HCT116 (cell line): ENCODE measurements around the gene PNMA6E. TPM values are rescaled to one million over a fixed set of nuclear protein-coding genes. Genes with fewer than 3 reads are reported as not detected.

ENCODE experiments used
- ATAC-seq: fragments of 200-7000 bp; cut with Tn5 transposase; 2 replicates; pipeline ENCODE4 v1.9.1; 2020; ENCODE audit warnings: mild to moderate bottlenecking, moderate library complexity
- BruUV-seq: library from RNA; stranded (reverse); fragments of 400-500 nt; replicated peaks from 2 replicates; lab custom pipeline; 2021; lab: Mats Ljungman, UMichigan
- CTCF ChIA-PET: fragments of 300-600 bp; sonication (Branson Sonifier 250); formaldehyde crosslinking; loops from one replicate; lab custom pipeline; 2021; ENCODE audit warnings: antibody characterized with exemption; lab: Charles Lee
- POLR2A ChIA-PET: fragments of 300-600, 350-600 bp; sonication (Branson Sonifier 250); formaldehyde crosslinking; loops from one replicate; lab custom pipeline; 2021; ENCODE audit warnings: antibody characterized with exemption; lab: Charles Lee
- RAD21 ChIA-PET, 2 experiments: fragments of 300-600 bp; sonication (Branson Sonifier 250); formaldehyde crosslinking; loops; one replicate each; lab custom pipeline; 2023; ENCODE audit warnings: low total read pairs in 2 of 2; ENCODE audit not compliant: uncharacterized antibody in 2 of 2, unreplicated experiment in 2 of 2, low non-redundant PET in 1 of 2; lab: Charles Lee
- DNase-seq: peaks from one replicate; pipeline ENCODE4 v3.0.0-alpha.2; 2010; ENCODE audit warnings: low read depth, low spot score
- H2AFZ ChIP-seq: fragments of 200-600 bp; shearing (Covaris generic), sonication (generic); 2 replicates; pipeline ENCODE4 v1.6.1; 2017; ENCODE audit warnings: low read depth, mixed run types, mixed read lengths, antibody characterized with exemption, low read length; ENCODE audit not compliant: poor library complexity, severe bottlenecking
- H3K27ac ChIP-seq: 2 replicates; pipeline ENCODE4 v1.5.1; 2012; ENCODE audit warnings: low read depth, low read length
- H3K27me3 ChIP-seq: fragments of 200-600 bp; sonication (generic); 2 replicates; pipeline ENCODE4 v1.6.1; 2016; ENCODE audit warnings: mixed run types, low read length, mixed read lengths; ENCODE audit not compliant: insufficient read depth
- H3K36me3 ChIP-seq, 2 experiments: fragments of 200-500 bp in 1 of 2; fragments of 200-600 bp in 1 of 2; sonication (Bioruptor generic) in 1 of 2; sonication (generic) in 1 of 2; 2 replicates each; pipeline versions ENCODE4 v1.5.1 to v1.6.1; 2014 to 2016; ENCODE audit warnings: low read length in 2 of 2, inconsistent platforms in 1 of 2, mixed read lengths in 1 of 2, mixed run types in 1 of 2; ENCODE audit not compliant: insufficient read depth in 2 of 2, control insufficient read depth in 1 of 2
- H3K4me1 ChIP-seq, 2 experiments: fragments of 200-600 bp in 1 of 2; sonication (generic) in 1 of 2; 2 replicates each; pipeline versions ENCODE4 v1.5.1 to v1.6.1; 2012 to 2017; ENCODE audit warnings: low read length in 2 of 2, inconsistent platforms in 1 of 2, mild to moderate bottlenecking in 1 of 2, mixed read lengths in 1 of 2, mixed run types in 1 of 2, moderate library complexity in 1 of 2; ENCODE audit not compliant: insufficient read depth in 2 of 2, control insufficient read depth in 1 of 2
- H3K4me2 ChIP-seq: fragments of 200-600 bp; sonication (generic); 2 replicates; pipeline ENCODE4 v1.6.1; 2017; ENCODE audit warnings: mixed run types, low read length, mixed read lengths
- H3K4me3 ChIP-seq, 2 experiments: fragments of 200-600 bp in 1 of 2; sonication (generic) in 1 of 2; replicated peaks in 1 of 2; 2 replicates each; pipeline ENCODE4 v1.5.1; 2011 to 2016; ENCODE audit warnings: low read length in 2 of 2, control low read depth in 1 of 2, low read depth in 1 of 2, mild to moderate bottlenecking in 1 of 2, mixed read lengths in 1 of 2, mixed run types in 1 of 2
- H3K79me2 ChIP-seq: fragments of 200-600 bp; sonication (generic); 2 replicates; pipeline ENCODE4 v1.6.1; 2017; ENCODE audit warnings: mild to moderate bottlenecking, mixed run types, low read length, moderate library complexity, mixed read lengths; ENCODE audit not compliant: insufficient read depth
- H3K9ac ChIP-seq: fragments of 200-600 bp; sonication (generic); 2 replicates; pipeline ENCODE4 v1.6.1; 2016; ENCODE audit warnings: low read length, mixed read lengths
- H3K9me2 ChIP-seq: fragments of 200-600 bp; sonication (generic), shearing (Covaris generic); 2 replicates; pipeline ENCODE4 v1.6.1; 2017; ENCODE audit warnings: mixed run types, mild to moderate bottlenecking, moderate library complexity; ENCODE audit not compliant: insufficient read depth
- H3K9me3 ChIP-seq, 2 experiments: fragments of 200-500 bp in 1 of 2; fragments of 200-600 bp in 1 of 2; sonication (Bioruptor generic) in 1 of 2; sonication (generic) in 1 of 2; 2 replicates each; pipeline ENCODE4 v1.6.1; 2014 to 2017; ENCODE audit warnings: low read length in 2 of 2, mixed read lengths in 2 of 2, inconsistent platforms in 1 of 2, low read depth in 1 of 2, mild to moderate bottlenecking in 1 of 2, mixed run types in 1 of 2, moderate library complexity in 1 of 2; ENCODE audit not compliant: control insufficient read depth in 1 of 2, insufficient read depth in 1 of 2
- H4K20me1 ChIP-seq: fragments of 200-600 bp; sonication (generic), shearing (Covaris generic); 2 replicates; pipeline ENCODE4 v1.6.1; 2017; ENCODE audit warnings: mixed run types, mild to moderate bottlenecking, moderate library complexity; ENCODE audit not compliant: insufficient read depth
- CTCF ChIP-seq, 3 experiments: fragments of 200-600 bp in 1 of 3; sonication (generic) in 1 of 3; IDR thresholded peaks in 2 of 3; conservative IDR thresholded peaks in 1 of 3; 2 replicates each; pipeline ENCODE4 v1.5.1; 2012 to 2017; ENCODE audit warnings: low read depth in 2 of 3, low read length in 2 of 3, antibody characterized with exemption in 1 of 3, borderline replicate concordance in 1 of 3, control low read depth in 1 of 3, mild to moderate bottlenecking in 1 of 3, mixed read lengths in 1 of 3, mixed run types in 1 of 3, moderate library complexity in 1 of 3; ENCODE audit not compliant: insufficient read depth in 1 of 3
- EZH2 ChIP-seq: fragments of 200-600 bp; sonication (generic); IDR thresholded peaks from 2 replicates; pipeline ENCODE4 v1.6.1; 2017; ENCODE audit warnings: antibody characterized with exemption, mixed run types
- EZH2phosphoT487 ChIP-seq: fragments of 200-600 bp; IDR thresholded peaks from 2 replicates; pipeline ENCODE4 v1.6.1; 2018; ENCODE audit warnings: antibody characterized with exemption, borderline replicate concordance
- FOSL1 ChIP-seq: IDR thresholded peaks from 2 replicates; pipeline ENCODE4 v1.6.1; 2012; ENCODE audit warnings: low read depth
- POLR2A ChIP-seq: IDR thresholded peaks from 2 replicates; pipeline ENCODE4 v1.7.0; 2011; ENCODE audit warnings: borderline replicate concordance; ENCODE audit not compliant: insufficient read depth, insufficient read length; ENCODE audit errors: extremely low read depth
- RAD21 ChIP-seq: IDR thresholded peaks from 2 replicates; pipeline ENCODE4 v1.6.1; 2012; ENCODE audit warnings: low read depth, mild to moderate bottlenecking
- REST ChIP-seq: IDR thresholded peaks from 2 replicates; pipeline ENCODE4 v1.6.1; 2012; ENCODE audit warnings: low read depth
- SIN3A ChIP-seq: IDR thresholded peaks from 2 replicates; pipeline ENCODE4 v1.6.1; 2012; ENCODE audit warnings: low read depth
- SP1 ChIP-seq: IDR thresholded peaks from 2 replicates; pipeline ENCODE4 v1.6.1; 2012; ENCODE audit warnings: low read depth
- SRF ChIP-seq: IDR thresholded peaks from 2 replicates; pipeline ENCODE4 v1.6.1; 2012; ENCODE audit warnings: low read depth
- TCF7L2 ChIP-seq: IDR thresholded peaks from 2 replicates; pipeline ENCODE4 v1.7.0; 2011; ENCODE audit warnings: borderline replicate concordance, inconsistent platforms; ENCODE audit not compliant: insufficient read depth, insufficient read length; ENCODE audit errors: extremely low read depth
- YY1 ChIP-seq: IDR thresholded peaks from 2 replicates; pipeline ENCODE4 v1.6.1; 2011; ENCODE audit warnings: low read length, low read depth, moderate library complexity, mild to moderate bottlenecking; ENCODE audit not compliant: insufficient replicate concordance; ENCODE audit errors: extremely low read depth
- ZFX ChIP-seq: fragments of 450-650 bp; IDR thresholded peaks from 2 replicates; pipeline ENCODE4 v1.6.1; 2017
- intact Hi-C: fragments of 100-400 bp; cut with micrococcal nuclease; formaldehyde crosslinking; loops from 2 replicates; pipeline ENCODE4 v1.10.0; 2022
- total RNA-seq: library from RNA; stranded (reverse); gene quantifications from one replicate; pipeline ENCODE4 v1.2.1, GENCODE V29; 2021; ENCODE audit not compliant: unreplicated experiment

The PNMA6E gene
- total RNA-seq, 1 experiment from 2014 or later, result not detected

GRCh38 chrX:153361781-153362397 is 39.3 kb downstream of the PNMA6E start:
- no TSS peak for BruUV-seq
- H3K27ac ChIP-seq, result no peak overlapping the region
- H4K20me1 ChIP-seq, result no peaks in the 10 kb centered on the region
- no peak overlapping the region for H3K4me3 ChIP-seq
- no peak for DNase-seq
- POLR2A ChIA-PET, result no interaction called here
- ATAC-seq, result no peak
- intact Hi-C loops, result no loop called here
- H3K27me3 ChIP-seq, result peaks cover 4% of the 10 kb centered on the region; the same call in 1 of the 2 replicates
- H2AFZ ChIP-seq, result no peak overlapping the region
- no peak overlapping the region for H3K9ac ChIP-seq
- no peaks in the 10 kb centered on the region for H3K79me2 ChIP-seq
- H3K9me3 ChIP-seq, result no peaks in the 10 kb centered on the region
- RAD21 ChIA-PET, result no interaction called here
- CTCF ChIA-PET, result no interaction called here
- TF ChIP-seq TCF7L2, result no peak
- H3K4me2 ChIP-seq, result no peak overlapping the region
- no peaks in the 10 kb centered on the region for H3K36me3 ChIP-seq
- no peaks in the 10 kb centered on the region for H3K9me2 ChIP-seq
- H3K4me1 ChIP-seq, result no peaks in the 10 kb centered on the region

- no peak overlapping the region for H3K9ac ChIP-seq
- H3K9me2 ChIP-seq, result no peaks in the 10 kb centered on the region
- no peaks in the 10 kb centered on the region for H3K9me3 ChIP-seq
- no peak overlapping the region for H3K4me2 ChIP-seq
- no peaks in the 10 kb centered on the region for H3K79me2 ChIP-seq
- POLR2A ChIA-PET, result no interaction called here
- ATAC-seq (no peak), DNase-seq (no peak)
- H2AFZ ChIP-seq, result no peak overlapping the region
- H3K36me3 ChIP-seq, result no peaks in the 10 kb centered on the region
- TF ChIP-seq RAD21 (no peak), EZH2phosphoT487 (no peak), ZFX (no peak), FOSL1 (no peak), CTCF (IDR thresholded peaks at IDR 0.05 in 2 of 3, conservative IDR thresholded peaks at IDR 0.05 in 1 of 3; ENCODE audit: borderline replicate concordance in 1 of 3, insufficient read depth in 1 of 3, low read depth in 2 of 3, low read length in 2 of 3) (no peak), YY1 (no peak), SIN3A (no peak), EZH2 (no peak), SRF (no peak), POLR2A (no peak), REST (no peak), SP1 (no peak)
- H3K27me3 ChIP-seq, result no peaks in the 10 kb centered on the region
- BruUV-seq, result no TSS peak
- no peak overlapping the region for H3K27ac ChIP-seq
- CTCF ChIA-PET, result no interaction called here
- H3K4me1 ChIP-seq, result no peaks in the 10 kb centered on the region
- no peak overlapping the region for H3K4me3 ChIP-seq
- intact Hi-C loops, result no loop called here
- no peaks in the 10 kb centered on the region for H4K20me1 ChIP-seq
- RAD21 ChIA-PET, result no interaction called here
Measured at GRCh38 chrX:153357877-153358276, 43.3 kb downstream of the PNMA6E start.
